Progenitor cell of endocrine pancreas (in vitro differentiated cells): ENCODE measurements around the gene DNAJC25. TPM values are rescaled to one million over a fixed set of nuclear protein-coding genes. Genes with fewer than 3 reads are reported as not detected.
A peak's percentile ranks its signal among the peaks of the same experiment; 100 is the strongest.

Source experiments
- DNase-seq: peaks from one replicate; pipeline ENCODE4 v3.0.0; 2021; ENCODE audit warnings: low spot score; ENCODE audit not compliant: unreplicated experiment
- H3K27ac Mint-ChIP-seq: 2 replicates; pipeline ENCODE4 v1.8.0; 2021; ENCODE audit warnings: mild to moderate bottlenecking, moderate library complexity, mixed read lengths
- H3K27me3 Mint-ChIP-seq: 2 replicates; pipeline ENCODE4 v1.8.0; 2021; ENCODE audit warnings: mixed read lengths
- H3K36me3 Mint-ChIP-seq: 2 replicates; pipeline ENCODE4 v1.8.0; 2022; ENCODE audit warnings: mixed read lengths; ENCODE audit not compliant: insufficient read depth
- H3K4me1 Mint-ChIP-seq: 2 replicates; pipeline ENCODE4 v1.8.0; 2021; ENCODE audit warnings: low read depth, mixed read lengths
- H3K4me3 Mint-ChIP-seq: 2 replicates; pipeline ENCODE4 v1.8.0; 2021; ENCODE audit warnings: low read depth, mild to moderate bottlenecking, moderate library complexity, mixed read lengths
- H3K9me3 Mint-ChIP-seq: 2 replicates; pipeline ENCODE4 v1.8.0; 2021; ENCODE audit warnings: low read depth, mixed read lengths
- total RNA-seq: library from RNA; stranded (reverse); gene quantifications from 2 replicates; pipeline ENCODE4 v1.2.1, GENCODE V29; 2021
- TF ChIP-seq, protein P1 (sequence below): fragments of 200-600 bp; sonication (generic); IDR thresholded peaks from one replicate; pipeline ENCODE4 v1.5.0; 2021; ENCODE audit warnings: antibody characterized with exemption, mild to moderate bottlenecking; ENCODE audit not compliant: unreplicated experiment

Gene DNAJC25
- total RNA-seq, 1 donor from 2014 or later = 8.5 TPM

DNA sequence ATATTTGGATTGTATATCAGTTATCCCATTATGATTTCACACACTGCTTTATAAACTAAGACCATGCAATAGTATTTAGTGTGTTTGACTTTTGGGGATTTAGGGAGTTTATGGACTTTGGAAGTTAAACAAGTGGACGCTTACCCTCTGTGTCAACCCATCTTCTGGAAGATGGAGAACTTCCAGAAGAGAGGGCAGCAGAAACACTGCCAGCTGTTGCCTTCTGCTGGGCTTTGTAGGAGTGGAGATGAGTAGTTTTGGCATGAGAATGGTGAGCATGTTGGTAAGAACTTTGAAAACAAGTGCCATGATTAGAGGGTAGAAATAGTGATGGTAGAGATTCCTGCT, 2.2 kb downstream of the DNAJC25 start:
- Mint-ChIP-seq H3K4me1 (peaks cover 34% of the 10 kb centered on the region), H3K36me3 (peaks cover 1% of the 10 kb centered on the region), H3K9me3 (no peaks in the 10 kb centered on the region), H3K4me3 (peak overlapping the region; percentile 91), H3K27me3 (no peaks in the 10 kb centered on the region), H3K27ac (no peak overlapping the region)
- no peak for DNase-seq
- TF ChIP-seq, protein P1, sequence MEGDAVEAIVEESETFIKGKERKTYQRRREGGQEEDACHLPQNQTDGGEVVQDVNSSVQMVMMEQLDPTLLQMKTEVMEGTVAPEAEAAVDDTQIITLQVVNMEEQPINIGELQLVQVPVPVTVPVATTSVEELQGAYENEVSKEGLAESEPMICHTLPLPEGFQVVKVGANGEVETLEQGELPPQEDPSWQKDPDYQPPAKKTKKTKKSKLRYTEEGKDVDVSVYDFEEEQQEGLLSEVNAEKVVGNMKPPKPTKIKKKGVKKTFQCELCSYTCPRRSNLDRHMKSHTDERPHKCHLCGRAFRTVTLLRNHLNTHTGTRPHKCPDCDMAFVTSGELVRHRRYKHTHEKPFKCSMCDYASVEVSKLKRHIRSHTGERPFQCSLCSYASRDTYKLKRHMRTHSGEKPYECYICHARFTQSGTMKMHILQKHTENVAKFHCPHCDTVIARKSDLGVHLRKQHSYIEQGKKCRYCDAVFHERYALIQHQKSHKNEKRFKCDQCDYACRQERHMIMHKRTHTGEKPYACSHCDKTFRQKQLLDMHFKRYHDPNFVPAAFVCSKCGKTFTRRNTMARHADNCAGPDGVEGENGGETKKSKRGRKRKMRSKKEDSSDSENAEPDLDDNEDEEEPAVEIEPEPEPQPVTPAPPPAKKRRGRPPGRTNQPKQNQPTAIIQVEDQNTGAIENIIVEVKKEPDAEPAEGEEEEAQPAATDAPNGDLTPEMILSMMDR = no peak

DNA sequence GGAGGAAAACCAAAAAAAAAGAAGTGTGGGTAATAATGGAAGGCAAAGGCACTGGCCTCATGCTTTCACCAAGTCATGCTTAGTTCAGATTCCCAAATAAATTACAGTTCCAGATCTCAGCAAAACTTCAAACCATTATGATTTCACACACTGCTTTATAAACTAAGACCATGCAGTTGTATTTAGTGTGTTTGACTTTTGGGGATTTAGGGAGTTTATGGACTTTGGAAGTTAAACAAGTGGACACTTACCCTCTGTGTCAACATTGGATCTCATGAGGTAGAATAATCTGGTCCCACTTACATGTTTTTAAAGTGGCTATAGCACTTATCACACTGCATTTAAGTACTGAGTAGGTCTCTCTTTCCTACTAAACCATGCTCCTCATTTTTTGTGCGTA, 3.7 kb downstream of the DNAJC25 start:
- H3K36me3 Mint-ChIP-seq = peaks cover 1% of the 10 kb centered on the region
- no peak overlapping the region for H3K27ac Mint-ChIP-seq
- no peaks in the 10 kb centered on the region for H3K9me3 Mint-ChIP-seq
- no peak for DNase-seq
- peaks cover 34% of the 10 kb centered on the region for H3K4me1 Mint-ChIP-seq
- no peak overlapping the region for H3K4me3 Mint-ChIP-seq
- TF ChIP-seq, protein P1 = no peak
- no peaks in the 10 kb centered on the region for H3K27me3 Mint-ChIP-seq

DNA sequence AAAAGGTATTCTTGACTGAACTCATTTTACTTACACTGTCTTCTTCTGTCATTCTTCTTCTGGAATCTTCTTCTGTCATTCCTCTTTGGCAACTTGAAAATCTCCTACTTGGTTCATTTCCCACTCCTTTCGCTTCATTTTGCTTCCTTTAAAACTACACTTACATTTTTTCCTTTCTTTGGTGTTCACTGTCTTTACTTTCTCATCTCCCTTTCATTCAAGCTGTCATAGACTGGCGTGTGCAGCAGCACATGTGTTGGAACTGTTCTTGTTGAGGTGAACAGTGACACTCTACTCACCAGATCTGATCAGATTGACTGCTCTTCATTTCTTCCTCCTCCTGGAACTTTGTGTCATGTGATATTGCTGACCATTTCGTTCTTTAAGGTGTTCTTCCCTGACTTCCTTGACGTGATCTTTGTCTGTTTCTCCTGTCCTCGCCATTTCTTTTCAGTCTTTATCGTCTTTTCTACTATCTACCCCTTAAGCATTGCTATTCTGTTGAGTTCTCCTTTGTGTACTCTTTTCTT, 6.4 kb downstream of the DNAJC25 start:
- Mint-ChIP-seq H3K4me1 (peaks cover 25% of the 10 kb centered on the region), H3K36me3 (peaks cover 1% of the 10 kb centered on the region), H3K9me3 (no peaks in the 10 kb centered on the region), H3K27me3 (no peaks in the 10 kb centered on the region), H3K27ac (no peak overlapping the region), H3K4me3 (no peak overlapping the region)
- TF ChIP-seq, protein P1 = no peak
- DNase-seq = no peak

DNA sequence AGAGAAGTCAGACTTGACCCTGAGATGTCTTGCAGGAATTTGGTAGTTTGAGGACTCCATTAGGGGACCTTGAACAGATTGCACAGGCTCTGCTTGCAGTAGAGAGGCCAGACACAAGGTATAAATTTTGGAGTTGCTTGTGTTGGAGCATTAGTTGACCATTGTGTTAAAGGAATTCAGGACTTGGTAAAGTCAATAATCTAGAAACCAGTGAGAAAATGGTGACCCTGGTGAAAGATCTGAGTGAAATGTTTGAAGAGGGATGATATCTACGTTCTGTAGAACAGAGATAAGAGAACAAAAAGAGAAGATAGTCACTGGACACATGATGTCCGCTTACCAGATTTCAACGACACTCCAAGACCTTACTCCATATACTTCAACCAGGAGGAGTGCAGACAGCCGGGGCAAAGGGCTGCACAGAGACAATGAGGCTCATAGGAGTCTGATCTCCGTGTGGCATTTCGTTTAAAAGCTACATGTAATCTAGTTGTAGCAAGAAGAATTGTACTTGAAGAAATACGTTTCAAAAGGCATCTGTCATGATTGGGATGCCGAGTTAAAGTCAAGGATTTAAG, 13.2 kb downstream of the DNAJC25 start:
- DNase-seq = no peak
- H3K36me3 Mint-ChIP-seq = peaks cover 23% of the 10 kb centered on the region
- TF ChIP-seq, protein P1 = no peak
- no peak overlapping the region for H3K4me3 Mint-ChIP-seq
- H3K4me1 Mint-ChIP-seq = peaks cover 4% of the 10 kb centered on the region
- no peaks in the 10 kb centered on the region for H3K27me3 Mint-ChIP-seq
- H3K9me3 Mint-ChIP-seq = no peaks in the 10 kb centered on the region
- peak overlapping the region; percentile 0 for H3K27ac Mint-ChIP-seq

DNA sequence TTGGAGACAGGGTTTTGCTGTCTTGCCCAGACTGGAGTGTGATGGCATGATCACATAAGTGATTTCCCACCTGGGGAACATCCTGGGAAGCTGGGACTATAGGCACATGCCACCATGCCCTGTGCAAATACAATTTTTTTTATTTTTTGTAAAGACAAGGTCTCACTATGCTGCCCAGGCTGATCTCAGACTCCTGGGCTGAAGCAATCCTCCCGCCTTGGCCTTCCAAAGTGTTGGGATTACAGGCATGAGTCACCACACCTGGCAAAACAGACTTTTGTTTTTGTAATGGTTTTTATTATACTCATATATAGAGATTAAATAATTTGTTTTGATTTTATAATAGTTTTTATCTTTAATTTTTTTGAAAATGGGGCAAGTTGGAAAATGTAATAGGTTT, 14.7 kb downstream of the DNAJC25 start:
- Mint-ChIP-seq H3K27ac (no peak overlapping the region), H3K9me3 (no peaks in the 10 kb centered on the region), H3K27me3 (no peaks in the 10 kb centered on the region), H3K4me3 (no peak overlapping the region), H3K36me3 (peaks cover 26% of the 10 kb centered on the region), H3K4me1 (peaks cover 5% of the 10 kb centered on the region)
- TF ChIP-seq, protein P1 = no peak
- no peak for DNase-seq
